Stimulated activated CD8-positive, alpha-beta memory T cell treated with anti-CD3 and anti-CD28 coated beads, Interleukin-15, amount 100 ng/mL, for 48 hours (primary cell): ENCODE results near the gene SH3TC2.

Experiments used
- DNase-seq, 2 donors: peaks; one replicate each; pipeline ENCODE4 v3.0.0-alpha.2; 2020; ENCODE audit warnings: low read depth in 2 of 2

The SH3TC2 gene

DNA sequence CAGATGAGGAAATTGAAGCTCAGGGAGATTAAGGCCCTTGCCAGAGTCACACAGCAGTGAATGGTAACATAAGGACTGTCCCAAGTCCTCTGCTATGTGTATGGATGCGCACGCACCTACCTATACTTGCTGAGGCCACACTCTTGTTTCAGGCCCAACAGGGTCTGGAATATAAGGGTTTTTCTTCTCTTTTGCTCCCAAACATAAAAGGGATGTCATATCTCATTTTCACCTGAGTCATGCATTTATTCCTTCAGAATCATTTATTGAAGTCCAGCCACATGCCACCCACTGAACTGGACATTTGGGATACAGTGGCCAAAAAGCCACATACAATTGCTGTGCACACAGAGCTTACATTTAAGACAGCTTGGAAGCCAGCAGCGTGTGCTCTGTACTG lies 92.0 kb downstream of the SH3TC2 start:
- no peak for DNase-seq

DNA sequence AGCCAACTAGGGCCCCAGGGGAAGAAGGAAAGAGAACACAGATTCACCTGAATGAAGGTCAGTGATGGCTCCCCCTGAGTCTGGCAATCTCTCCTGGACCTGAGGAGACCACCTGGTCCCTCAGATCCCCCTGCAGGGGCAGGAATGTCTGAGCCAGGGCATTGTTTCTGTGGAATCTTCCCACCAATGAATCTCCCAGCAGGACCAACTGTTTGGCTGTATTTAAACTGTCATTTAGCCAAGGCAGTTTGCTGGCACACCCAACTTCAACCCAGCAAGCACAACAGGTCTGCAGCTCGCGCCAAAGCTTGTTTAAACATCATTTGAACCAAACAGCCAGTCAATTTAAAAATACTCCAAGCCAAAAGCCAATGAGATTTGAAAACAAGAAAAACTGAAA lies 92.6 kb downstream of the SH3TC2 start:
- DNase-seq: no peak

DNA sequence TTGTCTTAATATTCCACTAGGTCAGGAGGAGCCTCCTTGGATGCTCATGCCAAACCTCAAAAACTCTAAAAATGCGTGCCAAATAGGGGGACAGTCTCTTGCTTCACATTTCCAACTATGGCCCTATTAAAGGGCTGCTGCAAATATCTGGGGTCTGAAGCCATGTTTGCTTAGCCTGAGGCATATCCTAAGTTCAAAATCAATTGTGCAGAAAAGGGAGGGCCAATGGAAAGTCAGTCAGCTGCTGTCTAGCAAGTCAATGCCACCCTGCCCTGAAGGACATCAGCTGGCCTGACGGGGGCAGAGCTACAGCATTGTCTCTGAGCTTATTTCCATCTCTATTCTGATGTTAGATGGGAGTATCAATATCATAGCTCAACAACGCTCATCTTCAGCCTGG lies 93.6 kb downstream of the SH3TC2 start:
- no peak for DNase-seq

- DNase-seq: no peak
Observed at GRCh38 chr5:148968311-148968710, 94.6 kb downstream of the SH3TC2 start.

GRCh38 chr5:148967783-148968182 lies 95.1 kb downstream of the SH3TC2 start:
- DNase-seq: no peak

DNA sequence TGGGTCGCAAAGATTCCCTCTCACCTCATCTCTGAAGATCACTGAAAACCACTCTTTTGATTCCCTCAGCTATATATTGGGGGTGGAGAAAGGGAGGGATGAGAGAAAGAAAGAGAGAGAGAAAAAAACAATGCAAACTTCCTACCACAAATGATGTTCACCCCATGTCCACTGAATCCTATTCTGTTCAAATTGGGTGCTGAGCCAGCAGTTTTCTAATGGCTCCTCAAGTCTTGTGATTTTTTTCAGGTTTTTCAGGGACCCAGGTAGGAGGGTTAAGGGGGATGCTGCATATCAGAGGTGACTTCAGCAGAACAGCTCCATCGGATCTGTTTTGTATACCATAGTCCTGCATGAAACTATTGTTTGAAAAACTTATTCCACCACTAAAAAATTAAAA lies 95.9 kb downstream of the SH3TC2 start:
- DNase-seq: no peak

- no peak for DNase-seq
Observed at GRCh38 chr5:148966348-148966747, 96.5 kb downstream of the SH3TC2 start.

DNA sequence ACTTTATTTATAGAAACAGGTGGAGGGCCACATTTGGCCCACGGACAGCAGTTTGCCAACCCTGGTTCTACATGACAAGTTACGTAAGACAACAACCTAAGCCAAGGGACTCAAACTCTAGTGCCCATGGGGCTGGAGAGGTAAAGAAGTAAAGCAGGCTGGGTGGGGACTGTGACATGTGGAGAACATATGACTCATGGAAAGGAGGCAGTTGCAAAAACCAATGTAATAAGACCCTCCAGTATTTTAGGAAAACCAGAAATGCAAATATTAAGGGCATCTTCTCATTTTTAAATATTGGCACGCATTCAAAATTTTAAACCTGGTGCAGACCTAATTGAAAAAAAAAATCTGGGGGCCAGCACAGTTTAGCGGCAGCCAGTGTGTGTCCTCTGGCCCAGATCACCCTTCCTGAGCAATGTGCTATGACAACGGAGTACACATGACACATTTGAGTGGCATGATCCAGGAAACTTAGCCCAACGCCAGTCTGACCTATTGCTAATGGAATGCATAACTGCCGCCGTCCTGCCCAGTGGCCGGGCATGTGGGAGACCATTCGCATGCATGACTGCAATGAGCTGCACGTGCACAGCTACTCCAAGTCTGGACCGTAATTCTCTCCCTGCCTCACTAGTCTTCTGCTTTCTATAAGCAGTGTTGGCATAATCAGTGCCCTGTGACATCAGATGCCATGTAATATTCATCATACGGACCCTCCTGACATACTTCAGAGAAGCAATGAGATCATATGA lies 97.2 kb downstream of the SH3TC2 start:
- DNase-seq: no peak

DNA sequence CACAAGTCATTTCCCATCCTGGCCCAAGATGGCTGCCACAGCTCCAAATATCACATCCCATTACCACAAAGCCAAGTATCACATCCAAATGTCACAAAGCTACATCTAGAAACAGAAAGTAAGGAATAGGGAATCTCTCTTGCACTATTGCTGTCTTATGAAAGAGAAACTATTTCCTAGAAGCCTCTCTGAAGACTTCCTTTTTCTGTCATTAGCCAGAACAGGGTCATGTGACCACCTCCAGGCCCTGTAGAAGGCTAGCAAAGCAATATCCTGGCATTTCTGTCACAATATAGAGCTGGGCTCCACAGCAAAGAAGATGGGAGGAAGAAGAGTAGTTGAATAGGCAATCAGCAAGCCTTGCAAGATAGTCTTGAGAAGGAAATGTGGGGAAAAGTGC lies 99.2 kb downstream of the SH3TC2 start:
- DNase-seq: no peak

DNA sequence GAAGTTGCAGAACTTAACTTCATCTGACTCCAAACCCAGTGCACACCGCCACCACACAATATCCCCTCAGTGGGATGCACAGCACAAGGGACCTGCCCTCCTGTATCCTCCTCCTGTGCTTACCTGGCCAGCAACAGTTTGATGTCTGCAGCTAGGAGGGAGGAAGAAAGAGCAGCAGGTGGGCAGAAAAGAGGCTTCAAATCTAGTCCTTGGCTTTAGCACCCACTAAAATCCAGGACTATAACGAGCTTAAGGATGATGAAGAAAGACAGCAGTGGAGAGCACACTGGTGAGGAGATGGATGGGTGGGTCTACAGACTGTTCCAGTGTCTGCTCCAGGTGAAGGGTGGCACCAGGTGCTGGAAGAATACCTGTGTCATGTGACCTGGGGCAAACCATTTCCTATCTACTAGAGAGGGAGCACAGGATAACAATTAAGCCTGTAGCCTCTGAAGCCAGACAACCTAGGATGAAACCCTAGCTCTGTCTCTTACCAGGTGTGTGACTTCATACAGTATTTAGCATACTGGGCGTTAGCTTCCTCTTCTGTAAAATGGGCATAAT lies 100.0 kb downstream of the SH3TC2 start:
- no peak for DNase-seq

DNA sequence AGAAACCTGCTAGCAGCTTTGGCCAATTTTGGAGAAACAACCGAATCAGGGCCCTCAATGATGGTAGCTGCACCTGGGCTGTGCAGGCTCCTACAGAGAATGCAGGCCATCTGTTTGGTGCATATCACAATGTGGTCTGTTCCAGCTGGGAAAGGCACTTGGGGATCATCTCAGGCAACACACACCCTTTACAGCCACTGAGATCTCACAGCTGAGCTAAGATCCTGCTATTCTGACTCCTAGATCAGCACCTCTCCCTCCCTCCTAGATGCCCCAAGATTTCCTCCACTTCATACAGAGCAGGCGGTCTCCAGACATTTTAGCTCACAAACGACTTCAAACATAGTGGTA lies 100.7 kb downstream of the SH3TC2 start:
- no peak for DNase-seq

DNA sequence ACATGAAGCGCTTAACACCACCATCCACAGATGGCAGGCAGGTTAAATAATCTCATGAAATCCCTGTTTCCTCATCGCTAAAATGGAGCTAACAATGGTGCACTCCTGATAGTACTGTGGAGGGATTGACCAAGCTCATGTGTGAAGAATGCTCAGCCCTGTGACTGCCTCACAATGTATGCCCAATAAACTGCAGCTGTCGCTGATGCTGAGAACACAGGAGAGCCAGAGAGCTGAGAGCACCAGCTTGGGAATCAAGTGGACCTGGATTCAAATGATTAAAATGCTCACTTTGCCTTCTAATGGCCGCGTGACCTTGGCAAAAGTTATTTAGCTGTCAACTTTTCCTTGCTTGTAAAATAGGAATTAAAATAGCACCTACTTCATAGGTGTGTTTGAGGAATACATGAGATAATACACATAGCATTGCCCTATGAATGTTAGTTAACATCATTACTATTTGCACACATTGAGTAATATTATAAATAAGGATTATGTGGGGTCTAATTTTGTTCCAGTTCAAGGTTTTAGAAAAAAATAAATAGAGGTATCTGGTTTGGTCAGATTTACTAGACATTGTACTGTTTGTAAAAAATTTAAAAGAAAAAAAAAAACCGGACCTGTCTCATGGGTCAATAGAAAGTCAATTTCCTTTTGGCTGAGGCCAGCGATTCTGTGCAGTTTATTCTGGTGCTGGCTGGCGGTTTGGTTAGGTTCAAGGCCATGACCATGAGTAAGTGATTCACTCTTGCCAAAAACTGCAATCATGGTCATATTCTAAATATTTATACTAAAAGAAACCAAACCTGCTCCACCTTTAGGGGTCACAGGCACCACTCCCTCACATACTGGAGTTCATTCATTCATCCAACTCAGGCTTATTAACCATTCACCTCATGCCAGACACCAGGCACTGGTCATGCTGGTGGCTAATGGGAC lies 101.3 kb downstream of the SH3TC2 start:
- DNase-seq: no peak

DNA sequence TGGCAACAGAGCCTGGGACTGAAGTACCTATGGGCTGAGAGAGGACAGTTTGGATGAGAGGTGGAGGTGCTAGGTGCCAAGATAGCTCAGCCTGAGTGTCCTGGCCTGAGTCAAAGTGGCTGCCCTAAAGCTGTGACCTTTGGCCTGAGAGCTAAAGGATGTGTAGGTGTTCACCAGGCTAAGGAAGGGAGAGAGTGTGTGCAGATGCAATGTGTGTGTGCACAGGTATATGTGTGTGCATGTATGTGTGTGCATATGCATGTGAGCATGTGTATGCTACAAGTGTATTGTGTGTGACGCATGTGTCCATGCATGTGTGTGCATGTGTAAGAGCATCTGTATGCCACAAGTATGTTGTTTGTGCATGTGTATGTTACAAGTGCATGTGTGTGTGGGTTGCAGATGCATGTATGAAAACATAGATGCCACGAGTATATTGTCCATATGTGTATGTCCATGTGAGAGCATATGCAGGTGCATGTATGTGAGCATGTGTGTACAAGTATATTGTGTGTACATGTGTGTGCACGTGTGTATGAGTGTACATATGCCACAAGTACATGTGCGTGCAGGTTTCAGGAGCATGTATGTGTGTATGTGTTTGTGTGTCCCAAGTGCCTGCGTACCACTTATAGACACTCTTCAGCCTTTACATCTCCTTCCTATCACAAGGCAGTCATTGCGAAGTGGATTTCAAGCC lies 102.6 kb downstream of the SH3TC2 start:
- no peak for DNase-seq

- DNase-seq: peak; percentile 12 to 25
Observed at GRCh38 chr5:148957591-148958202, 105.2 kb downstream of the SH3TC2 start.

DNA sequence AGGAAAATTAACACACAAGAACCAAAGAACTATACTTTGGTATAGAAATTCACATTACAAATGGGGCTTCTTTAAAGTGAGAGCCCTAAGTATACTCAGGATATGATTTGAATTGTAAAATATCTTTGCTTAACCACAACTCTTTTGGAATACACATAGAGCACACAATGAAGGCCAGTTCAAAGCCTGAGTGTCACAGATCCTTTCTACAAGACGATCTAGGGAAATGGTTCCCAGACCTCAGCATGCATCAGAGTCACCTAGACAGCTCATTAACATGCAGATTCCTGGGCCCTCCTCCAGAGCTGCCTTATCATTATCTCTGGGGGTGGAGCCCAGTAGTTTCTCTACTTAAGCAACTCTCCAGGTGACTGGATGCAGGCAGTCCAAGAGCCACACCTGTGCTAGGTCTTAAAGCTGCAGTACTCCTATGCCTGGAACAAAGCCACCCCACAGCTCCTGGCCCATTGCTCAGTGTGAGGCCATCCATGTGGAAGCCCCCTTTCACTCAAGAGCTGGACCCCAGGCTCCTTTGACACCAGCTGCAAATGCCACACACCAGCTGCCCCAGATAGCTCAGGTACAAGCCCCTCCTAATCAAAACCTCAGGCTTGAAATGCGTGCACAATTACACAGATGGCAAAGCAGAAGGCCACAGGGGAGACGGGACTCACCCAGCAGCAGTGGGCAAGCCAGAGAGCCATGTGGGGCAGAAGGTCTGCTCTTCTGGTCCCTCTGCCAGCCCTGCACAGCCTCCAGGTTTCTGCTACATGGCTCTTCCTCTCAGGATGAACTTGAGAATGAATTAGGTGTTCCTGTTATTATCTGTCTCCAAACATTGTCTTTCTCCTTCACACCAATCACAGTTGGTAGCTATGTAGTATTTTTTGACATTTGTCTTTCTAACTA lies 106.1 kb downstream of the SH3TC2 start:
- DNase-seq: no peak
